Colonic mucosa (tissue), 4 donors: Measurements from ENCODE around the gene RASGRF2. TPM values are rescaled to one million over a fixed set of nuclear protein-coding genes. Genes with fewer than 3 reads are reported as not detected.

Experiments used
- DNase-seq: peaks from one replicate; pipeline ENCODE4 v3.0.0-alpha.2; 2020
- H3K27ac ChIP-seq: fragments of 200-600 bp; one replicate; pipeline ENCODE4 v1.8.0; 2021
- H3K27me3 ChIP-seq: fragments of 200-600 bp; one replicate; pipeline ENCODE4 v1.8.0; 2021
- H3K36me3 ChIP-seq: fragments of 200-600 bp; one replicate; pipeline ENCODE4 v1.8.0; 2021
- H3K4me1 ChIP-seq: fragments of 200-600 bp; one replicate; pipeline ENCODE4 v1.8.0; 2021; ENCODE audit warnings: mild to moderate bottlenecking
- H3K4me3 ChIP-seq: fragments of 200-600 bp; one replicate; pipeline ENCODE4 v1.8.0; 2021
- H3K9ac ChIP-seq, 2 donors: one replicate each; pipeline ENCODE4 v1.7.0; 2013; ENCODE audit warnings: control low read depth in 2 of 2, low read depth in 2 of 2, low read length in 2 of 2
- H3K9me3 ChIP-seq: fragments of 200-600 bp; one replicate; pipeline ENCODE4 v1.8.0; 2021
- intact Hi-C: fragments of 100-400 bp; cut with DNase I; formaldehyde crosslinking; loops from one replicate; pipeline ENCODE4 v1.14.1; 2022
- total RNA-seq, 2 donors: library from RNA; stranded (reverse); fragmentation: NEBNext Ultra II Directional in 1 of 2; extraction: Animal tissue kit (Norgen Biotek cat#: 25700) in 1 of 2; gene quantifications; one replicate each; pipeline ENCODE4 v1.2.1, GENCODE V29; 2021
- TF ChIP-seq, protein P1 (sequence below): fragments of 200-600 bp; IDR thresholded peaks from one replicate; pipeline ENCODE4 v1.8.0; 2022; ENCODE audit warnings: antibody characterized with exemption, mild to moderate bottlenecking
- donor health status: healthy.
- donor health status: DM: no; HTN: no; CAD: no.
- donor health status: DM: no; HTN: no; CAD: no.

Gene RASGRF2
- total RNA-seq, 2 donors from 2014 or later = 2.8 to 3.5 TPM

DNA sequence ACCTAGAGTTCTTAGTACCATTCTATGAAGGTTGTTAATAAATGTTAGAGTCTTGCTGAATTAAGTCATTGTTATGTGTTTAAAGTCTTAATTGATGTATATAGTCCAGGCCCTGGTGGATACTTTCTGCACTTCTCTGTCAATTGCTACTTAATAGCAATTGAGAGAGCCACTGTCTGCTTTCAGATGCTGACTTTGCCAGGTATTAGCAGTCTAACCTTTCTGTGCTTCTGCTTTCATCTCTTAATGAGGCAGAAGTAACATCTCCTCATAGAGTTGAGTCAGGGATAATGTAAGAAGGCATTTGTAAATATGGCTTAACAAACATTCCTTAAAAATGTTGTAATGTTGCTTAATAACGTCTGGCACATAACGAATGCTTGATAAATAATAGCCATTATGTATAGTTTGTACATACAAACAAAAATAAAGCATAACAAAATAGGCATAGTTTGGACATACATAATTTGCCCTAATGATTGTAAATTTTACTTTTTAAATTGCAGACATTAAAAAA is 28.3 kb downstream of the RASGRF2 start:
- Histone ChIP-seq H3K4me3 (no peak overlapping the region), H3K36me3 (no peaks in the 10 kb centered on the region), H3K9me3 (no peaks in the 10 kb centered on the region), H3K27ac (no peak overlapping the region), H3K4me1 (no peaks in the 10 kb centered on the region), H3K27me3 (no peaks in the 10 kb centered on the region), H3K9ac (no peak overlapping the region)
- DNase-seq = no peak
- intact Hi-C loops = no loop called here
- TF ChIP-seq, protein P1, sequence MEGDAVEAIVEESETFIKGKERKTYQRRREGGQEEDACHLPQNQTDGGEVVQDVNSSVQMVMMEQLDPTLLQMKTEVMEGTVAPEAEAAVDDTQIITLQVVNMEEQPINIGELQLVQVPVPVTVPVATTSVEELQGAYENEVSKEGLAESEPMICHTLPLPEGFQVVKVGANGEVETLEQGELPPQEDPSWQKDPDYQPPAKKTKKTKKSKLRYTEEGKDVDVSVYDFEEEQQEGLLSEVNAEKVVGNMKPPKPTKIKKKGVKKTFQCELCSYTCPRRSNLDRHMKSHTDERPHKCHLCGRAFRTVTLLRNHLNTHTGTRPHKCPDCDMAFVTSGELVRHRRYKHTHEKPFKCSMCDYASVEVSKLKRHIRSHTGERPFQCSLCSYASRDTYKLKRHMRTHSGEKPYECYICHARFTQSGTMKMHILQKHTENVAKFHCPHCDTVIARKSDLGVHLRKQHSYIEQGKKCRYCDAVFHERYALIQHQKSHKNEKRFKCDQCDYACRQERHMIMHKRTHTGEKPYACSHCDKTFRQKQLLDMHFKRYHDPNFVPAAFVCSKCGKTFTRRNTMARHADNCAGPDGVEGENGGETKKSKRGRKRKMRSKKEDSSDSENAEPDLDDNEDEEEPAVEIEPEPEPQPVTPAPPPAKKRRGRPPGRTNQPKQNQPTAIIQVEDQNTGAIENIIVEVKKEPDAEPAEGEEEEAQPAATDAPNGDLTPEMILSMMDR = no peak

DNA sequence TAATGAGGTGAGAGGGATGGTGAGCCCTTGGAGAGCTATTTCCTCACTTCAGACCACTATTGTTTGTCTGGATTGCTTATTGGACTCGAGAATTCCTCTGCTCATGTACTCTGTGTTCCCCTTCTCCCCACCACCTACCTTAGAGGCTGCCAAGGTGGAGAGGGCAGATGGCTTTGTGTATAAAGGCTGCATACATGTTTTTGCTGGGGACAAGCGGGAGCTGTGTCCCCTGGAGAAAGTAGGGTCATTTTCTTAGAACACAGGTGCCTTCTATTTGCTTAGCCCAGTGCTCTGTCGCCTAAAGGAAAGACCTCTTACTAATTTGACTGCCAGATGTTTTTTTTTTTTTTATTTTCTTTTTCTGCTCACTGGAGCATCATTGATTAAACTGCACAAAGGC is 29.7 kb downstream of the RASGRF2 start:
- TF ChIP-seq, protein P1 = no peak
- Histone ChIP-seq H3K27me3 (no peaks in the 10 kb centered on the region), H3K27ac (no peak overlapping the region), H3K9me3 (no peaks in the 10 kb centered on the region), H3K4me1 (no peaks in the 10 kb centered on the region), H3K4me3 (no peak overlapping the region), H3K9ac (no peak overlapping the region), H3K36me3 (no peaks in the 10 kb centered on the region)
- no peak for DNase-seq
- intact Hi-C loops = no loop called here

DNA sequence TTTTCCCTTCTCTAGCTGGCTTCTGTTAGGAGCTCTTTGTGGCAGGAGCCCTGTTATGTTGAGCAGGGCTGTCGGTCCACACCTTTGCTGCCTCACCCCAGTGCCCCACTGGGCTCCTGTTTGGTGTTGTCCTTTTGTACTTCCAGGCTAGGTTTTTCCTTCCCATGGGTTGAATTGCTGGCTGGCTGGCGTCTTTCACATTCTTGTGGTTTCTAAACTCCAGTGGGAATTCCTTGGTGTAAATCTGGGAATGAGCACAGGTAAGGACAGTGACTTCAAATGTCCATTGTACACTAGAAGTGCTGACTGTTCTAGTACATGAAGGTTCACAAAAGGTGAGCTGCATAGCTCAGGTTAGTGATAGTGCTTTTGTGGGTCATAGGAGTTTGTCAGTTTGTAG is 30.4 kb downstream of the RASGRF2 start:
- H3K4me1 ChIP-seq = no peaks in the 10 kb centered on the region
- no peak overlapping the region for H3K4me3 ChIP-seq
- DNase-seq = no peak
- no peaks in the 10 kb centered on the region for H3K36me3 ChIP-seq
- H3K9ac ChIP-seq = no peak overlapping the region
- H3K9me3 ChIP-seq = no peaks in the 10 kb centered on the region
- TF ChIP-seq, protein P1 = no peak
- intact Hi-C loops = no loop called here
- H3K27me3 ChIP-seq = no peaks in the 10 kb centered on the region
- no peak overlapping the region for H3K27ac ChIP-seq

DNA sequence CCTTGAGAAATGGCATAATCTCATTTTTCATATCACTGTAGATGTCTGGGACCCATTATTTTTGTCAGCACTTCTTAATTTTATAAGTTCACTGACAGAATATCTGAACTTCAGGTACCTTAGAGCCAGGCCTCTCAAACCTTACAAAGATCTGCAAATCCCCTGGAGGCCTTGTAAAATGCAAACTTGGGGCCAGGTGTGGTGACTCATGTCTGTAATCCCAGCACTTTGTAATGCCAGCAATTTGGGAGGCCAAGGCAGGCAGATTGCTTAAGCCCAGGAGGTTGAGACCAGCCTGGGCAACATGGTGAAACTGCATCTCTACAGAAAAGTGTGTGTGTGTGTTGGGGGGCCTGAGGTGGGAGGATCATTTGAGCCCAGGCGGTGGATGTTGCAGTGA is 30.8 kb downstream of the RASGRF2 start:
- Histone ChIP-seq H3K27me3 (no peaks in the 10 kb centered on the region), H3K36me3 (no peaks in the 10 kb centered on the region), H3K4me1 (no peaks in the 10 kb centered on the region), H3K4me3 (no peak overlapping the region), H3K27ac (no peak overlapping the region), H3K9ac (no peak overlapping the region), H3K9me3 (no peaks in the 10 kb centered on the region)
- intact Hi-C loops = no loop called here
- TF ChIP-seq, protein P1 = no peak
- DNase-seq = no peak

DNA sequence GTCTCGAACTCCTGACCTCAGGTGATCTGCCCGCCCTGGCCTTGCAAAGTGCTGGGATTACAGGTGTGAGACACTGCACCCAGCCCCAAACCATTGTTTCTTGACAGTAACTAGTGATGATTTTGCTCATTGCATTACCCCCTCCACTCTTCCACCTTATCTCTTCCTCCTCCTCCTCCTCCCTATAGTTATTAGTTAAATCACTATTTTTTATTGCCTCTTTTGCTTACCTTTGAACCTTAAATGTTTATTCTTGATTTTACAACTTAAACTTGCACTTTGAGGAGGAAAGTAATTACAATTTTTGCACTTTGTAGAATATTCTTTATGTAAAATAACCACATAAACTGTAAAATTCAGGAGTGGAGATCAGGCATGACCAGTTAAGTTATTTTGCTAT is 35.7 kb downstream of the RASGRF2 start:
- Histone ChIP-seq H3K4me3 (no peak overlapping the region), H3K27ac (no peak overlapping the region), H3K9ac (no peak overlapping the region), H3K4me1 (no peaks in the 10 kb centered on the region), H3K36me3 (no peaks in the 10 kb centered on the region), H3K27me3 (no peaks in the 10 kb centered on the region), H3K9me3 (no peaks in the 10 kb centered on the region)
- DNase-seq = no peak
- TF ChIP-seq, protein P1 = no peak
- intact Hi-C loops = no loop called here

DNA sequence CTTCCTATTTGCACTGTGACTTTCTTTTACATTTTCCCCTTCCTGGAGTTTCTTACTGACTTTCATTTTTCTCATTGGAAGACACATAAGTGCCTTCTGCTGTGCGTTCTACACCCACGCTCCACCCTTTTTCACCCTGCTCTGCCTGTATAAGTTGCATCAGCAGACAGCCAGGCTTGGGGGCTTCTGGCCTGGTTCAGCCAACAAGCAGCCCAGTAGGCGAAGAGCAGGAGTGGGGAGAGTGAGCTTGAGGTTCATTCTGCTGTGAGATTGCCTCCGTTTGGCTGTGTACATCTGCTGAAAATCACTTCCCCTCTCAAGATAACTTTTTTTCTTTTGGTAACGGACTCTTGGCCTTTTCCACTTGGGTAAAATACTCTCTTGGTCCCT is 38.4 kb downstream of the RASGRF2 start:
- intact Hi-C loops = no loop called here
- H3K27me3 ChIP-seq = no peaks in the 10 kb centered on the region
- H3K4me1 ChIP-seq = no peaks in the 10 kb centered on the region
- no peaks in the 10 kb centered on the region for H3K9me3 ChIP-seq
- no peak overlapping the region for H3K27ac ChIP-seq
- TF ChIP-seq, protein P1 = no peak
- no peaks in the 10 kb centered on the region for H3K36me3 ChIP-seq
- DNase-seq = no peak
- H3K4me3 ChIP-seq = no peak overlapping the region
- no peak overlapping the region for H3K9ac ChIP-seq
